Activated CD4-positive, alpha-beta memory T cell treated with anti-CD3 and anti-CD28 coated beads, Interleukin-2, amount 10 ng/mL, durations not matched to agents 7 days and 5 days (primary cell): ENCODE results near the gene MTRF1. TPM values are rescaled to one million over a fixed set of nuclear protein-coding genes. Genes with fewer than 3 reads are reported as not detected.

ENCODE experiments used
- CTCF ChIA-PET: fragments of 350-600 bp; sonication (Branson Sonifier 250); formaldehyde crosslinking; loops from one replicate; lab custom pipeline; 2021; ENCODE audit warnings: antibody characterized with exemption, inconsistent platforms; lab: Charles Lee
- POLR2A ChIA-PET: fragments of 350-600 bp; sonication (Branson Sonifier 250); formaldehyde crosslinking; loops from one replicate; lab custom pipeline; 2021; ENCODE audit warnings: antibody characterized with exemption; lab: Charles Lee
- DNase-seq: peaks from one replicate; pipeline ENCODE4 v3.0.0-alpha.2; 2020
- H3K27ac Mint-ChIP-seq: one replicate; pipeline ENCODE4 v1.8.0; 2021; ENCODE audit warnings: mild to moderate bottlenecking, mixed read lengths
- H3K27me3 Mint-ChIP-seq: one replicate; pipeline ENCODE4 v1.8.0; 2021; ENCODE audit warnings: mixed read lengths
- H3K36me3 Mint-ChIP-seq: one replicate; pipeline ENCODE4 v1.8.0; 2021; ENCODE audit warnings: low read depth, mixed read lengths
- H3K4me1 Mint-ChIP-seq: one replicate; pipeline ENCODE4 v1.8.0; 2021; ENCODE audit warnings: mixed read lengths
- H3K4me3 Mint-ChIP-seq: one replicate; pipeline ENCODE4 v1.8.0; 2021; ENCODE audit warnings: mild to moderate bottlenecking, mixed read lengths
- H3K9me3 Mint-ChIP-seq: one replicate; pipeline ENCODE4 v1.8.0; 2021; ENCODE audit warnings: mixed read lengths
- total RNA-seq, 2 experiments: library from RNA; stranded (reverse); gene quantifications; one replicate each; pipeline ENCODE4 v1.2.3, GENCODE V29; 2021

The MTRF1 gene
- total RNA-seq, 2 experiments from 2014 or later: 17.9 to 20.0 TPM

- Mint-ChIP-seq H3K27me3 (no peaks in the 10 kb centered on the region), H3K4me1 (peaks cover 8% of the 10 kb centered on the region), H3K4me3 (no peak overlapping the region), H3K36me3 (peaks cover 7% of the 10 kb centered on the region), H3K27ac (no peak overlapping the region), H3K9me3 (peaks cover 15% of the 10 kb centered on the region)
- no peak for DNase-seq
- ChIA-PET POLR2A (interaction anchor here (1.8 kb wide), 1 partner anchor 9 kb away, joined by 13 read pairs; the partner anchor contains the start of gene MTRF1), CTCF (no interaction called here)
Measured at GRCh38 chr13:41271456-41272285, 8.3 kb upstream of the MTRF1 start.

- Mint-ChIP-seq H3K36me3 (peaks cover 7% of the 10 kb centered on the region), H3K4me1 (peaks cover 9% of the 10 kb centered on the region), H3K27me3 (no peaks in the 10 kb centered on the region), H3K9me3 (peaks cover 17% of the 10 kb centered on the region), H3K27ac (no peak overlapping the region), H3K4me3 (no peak overlapping the region)
- no peak for DNase-seq
- ChIA-PET POLR2A (no interaction called here), CTCF (interaction anchor here (1.9 kb wide), 1 partner anchor 9 kb away, joined by 6 read pairs; no protein-coding TSS in a partner anchor)
Measured at GRCh38 chr13:41268764-41269163, 5.4 kb upstream of the MTRF1 start.

GRCh38 chr13:41267106-41267505 is 3.7 kb upstream of the MTRF1 start:
- Mint-ChIP-seq H3K4me1 (peaks cover 19% of the 10 kb centered on the region), H3K36me3 (peaks cover 10% of the 10 kb centered on the region), H3K9me3 (peaks cover 17% of the 10 kb centered on the region), H3K27ac (no peak overlapping the region), H3K27me3 (no peaks in the 10 kb centered on the region), H3K4me3 (no peak overlapping the region)
- POLR2A ChIA-PET: no interaction called here
- CTCF ChIA-PET: no interaction called here
- no peak for DNase-seq

GRCh38 chr13:41259875-41260501 is 3.4 kb downstream of the MTRF1 start:
- no peaks in the 10 kb centered on the region for H3K27me3 Mint-ChIP-seq
- H3K4me3 Mint-ChIP-seq: no peak overlapping the region
- ChIA-PET CTCF (interaction anchor here (1.5 kb wide), 1 partner anchor 9 kb away, joined by 6 read pairs; no protein-coding TSS in a partner anchor), POLR2A (no interaction called here)
- no peaks in the 10 kb centered on the region for H3K9me3 Mint-ChIP-seq
- H3K36me3 Mint-ChIP-seq: peaks cover 43% of the 10 kb centered on the region
- H3K4me1 Mint-ChIP-seq: peaks cover 31% of the 10 kb centered on the region
- no peak for DNase-seq
- no peak overlapping the region for H3K27ac Mint-ChIP-seq

GRCh38 chr13:41257535-41257934 is 5.8 kb downstream of the MTRF1 start:
- Mint-ChIP-seq H3K27me3 (no peaks in the 10 kb centered on the region), H3K36me3 (peaks cover 60% of the 10 kb centered on the region), H3K9me3 (no peaks in the 10 kb centered on the region), H3K4me1 (peaks cover 23% of the 10 kb centered on the region), H3K27ac (no peak overlapping the region), H3K4me3 (no peak overlapping the region)
- DNase-seq: no peak
- ChIA-PET POLR2A (no interaction called here), CTCF (interaction anchor here (0.6 kb wide), 1 partner anchor 62 kb away, joined by 5 read pairs; no protein-coding TSS in a partner anchor)

- DNase-seq: no peak
- ChIA-PET CTCF (interaction anchor here (1.0 kb wide), 1 partner anchor 10 kb away, joined by 3 read pairs; no protein-coding TSS in a partner anchor), POLR2A (interaction anchor here (1.0 to 1.4 kb wide), 2 partner anchors 9 to 10 kb away, joined by 3 to 5 read pairs; partner anchors contain the start of gene MTRF1)
- H3K36me3 Mint-ChIP-seq: peaks cover 70% of the 10 kb centered on the region
- H3K4me3 Mint-ChIP-seq: no peak overlapping the region
- no peaks in the 10 kb centered on the region for H3K9me3 Mint-ChIP-seq
- peaks cover 16% of the 10 kb centered on the region for H3K4me1 Mint-ChIP-seq
- H3K27ac Mint-ChIP-seq: no peak overlapping the region
- no peaks in the 10 kb centered on the region for H3K27me3 Mint-ChIP-seq
Measured at GRCh38 chr13:41254902-41255301, 8.5 kb downstream of the MTRF1 start.

GRCh38 chr13:41250993-41251392 is 12.4 kb downstream of the MTRF1 start:
- H3K27ac Mint-ChIP-seq: no peak overlapping the region
- peaks cover 60% of the 10 kb centered on the region for H3K36me3 Mint-ChIP-seq
- peaks cover 3% of the 10 kb centered on the region for H3K4me1 Mint-ChIP-seq
- POLR2A ChIA-PET: no interaction called here
- CTCF ChIA-PET: no interaction called here
- no peak for DNase-seq
- no peaks in the 10 kb centered on the region for H3K27me3 Mint-ChIP-seq
- H3K4me3 Mint-ChIP-seq: no peak overlapping the region
- H3K9me3 Mint-ChIP-seq: no peaks in the 10 kb centered on the region

GRCh38 chr13:41246969-41247680 is 16.3 kb downstream of the MTRF1 start:
- Mint-ChIP-seq H3K27ac (no peak overlapping the region), H3K9me3 (no peaks in the 10 kb centered on the region), H3K4me3 (no peak overlapping the region), H3K4me1 (peaks cover 3% of the 10 kb centered on the region), H3K36me3 (peaks cover 42% of the 10 kb centered on the region), H3K27me3 (no peaks in the 10 kb centered on the region)
- CTCF ChIA-PET: no interaction called here
- POLR2A ChIA-PET: interaction anchor here (1.0 kb wide), 1 partner anchor 16 kb away, joined by 3 read pairs; the partner anchor contains the start of gene MTRF1
- no peak for DNase-seq

- Mint-ChIP-seq H3K9me3 (no peaks in the 10 kb centered on the region), H3K4me1 (no peaks in the 10 kb centered on the region), H3K27me3 (no peaks in the 10 kb centered on the region), H3K27ac (no peak overlapping the region), H3K4me3 (no peak overlapping the region), H3K36me3 (peaks cover 25% of the 10 kb centered on the region)
- no peak for DNase-seq
- ChIA-PET CTCF (no interaction called here), POLR2A (interaction anchor here (1.4 kb wide), 1 partner anchor 10 kb away, joined by 3 read pairs; no protein-coding TSS in a partner anchor)
Measured at GRCh38 chr13:41244556-41244955, 18.8 kb downstream of the MTRF1 start.

- ChIA-PET POLR2A (no interaction called here), CTCF (no interaction called here)
- no peaks in the 10 kb centered on the region for H3K4me1 Mint-ChIP-seq
- no peaks in the 10 kb centered on the region for H3K27me3 Mint-ChIP-seq
- H3K27ac Mint-ChIP-seq: no peak overlapping the region
- H3K9me3 Mint-ChIP-seq: no peaks in the 10 kb centered on the region
- H3K36me3 Mint-ChIP-seq: peaks cover 18% of the 10 kb centered on the region
- no peak for DNase-seq
- H3K4me3 Mint-ChIP-seq: no peak overlapping the region
Measured at GRCh38 chr13:41241626-41242025, 21.8 kb downstream of the MTRF1 start.

GRCh38 chr13:41236369-41236768 is 27.0 kb downstream of the MTRF1 start:
- Mint-ChIP-seq H3K4me1 (no peaks in the 10 kb centered on the region), H3K27ac (no peak overlapping the region), H3K36me3 (peaks cover 36% of the 10 kb centered on the region), H3K9me3 (no peaks in the 10 kb centered on the region), H3K27me3 (no peaks in the 10 kb centered on the region), H3K4me3 (no peak overlapping the region)
- ChIA-PET POLR2A (no interaction called here), CTCF (no interaction called here)
- DNase-seq: no peak

- ChIA-PET CTCF (interaction anchor here (1.0 to 1.8 kb wide), 2 partner anchors 10 to 12 kb away, joined by 4 read pairs; no protein-coding TSS in a partner anchor), POLR2A (no interaction called here)
- no peak overlapping the region for H3K4me3 Mint-ChIP-seq
Measured at GRCh38 chr13:41232578-41233480, 30.5 kb downstream of the MTRF1 start.

More at GRCh38 chr13:41232578-41233480, 30.5 kb downstream of the MTRF1 start:
- Mint-ChIP-seq H3K27ac (no peak overlapping the region), H3K4me1 (no peaks in the 10 kb centered on the region), H3K9me3 (no peaks in the 10 kb centered on the region), H3K27me3 (no peaks in the 10 kb centered on the region), H3K36me3 (peaks cover 38% of the 10 kb centered on the region)
- DNase-seq: no peak
